ENCODE results near the gene STIMATE.

Gene STIMATE

GRCh38 chr3:52816654-52817053 is 80.7 kb downstream of the STIMATE start:
- Histone ChIP-seq H3K4me3 (ENCODE audit: low read depth in 1 of 5, low read length in 5 of 5) (no peak overlapping the region), H3K9me3 (ENCODE audit: control insufficient read depth in 5 of 5, low read length in 5 of 5) (no peaks in the 10 kb centered on the region), H3K4me1 (ENCODE audit: control insufficient read depth in 5 of 5, insufficient read depth in 5 of 5, low read length in 5 of 5) (peaks cover 0 to 2% (median 0%) of the 10 kb centered on the region in 5 donors), H3K27me3 (ENCODE audit: control insufficient read depth in 5 of 5, insufficient read depth in 4 of 5, low read length in 5 of 5) (no peaks in the 10 kb centered on the region), H3K36me3 (ENCODE audit: control insufficient read depth in 5 of 5, insufficient read depth in 5 of 5, low read length in 5 of 5) (no peaks in the 10 kb centered on the region), H3K27ac (ENCODE audit: low read depth, low read length) (no peak overlapping the region), H3K9ac (ENCODE audit: low read length in 5 of 5) (no peak overlapping the region)

DNA sequence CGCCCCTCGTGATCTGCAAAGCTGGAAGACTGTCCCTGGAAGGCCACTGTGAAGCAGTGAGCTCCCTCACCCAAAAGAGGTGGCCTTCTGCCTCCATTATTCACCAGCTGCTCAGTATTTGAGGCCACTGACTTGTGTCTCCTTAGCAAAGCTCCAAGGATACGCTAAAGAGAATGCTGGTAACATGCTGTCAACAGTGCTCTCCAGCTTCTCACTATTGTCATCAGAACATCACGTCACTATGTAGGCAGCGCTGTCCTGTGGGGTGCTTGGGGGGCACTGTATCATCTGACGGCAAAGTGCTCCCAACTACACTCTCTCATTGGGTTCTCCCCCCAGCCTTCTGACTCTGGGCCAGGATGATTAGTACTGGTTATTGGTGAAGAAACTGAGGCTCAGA is 81.1 kb downstream of the STIMATE start:
- H3K9me3 ChIP-seq (ENCODE audit: control insufficient read depth in 5 of 5, low read length in 5 of 5): no peaks in the 10 kb centered on the region
- no peaks in the 10 kb centered on the region for H3K27me3 ChIP-seq (ENCODE audit: control insufficient read depth in 5 of 5, insufficient read depth in 4 of 5, low read length in 5 of 5)
- no peaks in the 10 kb centered on the region for H3K36me3 ChIP-seq (ENCODE audit: control insufficient read depth in 5 of 5, insufficient read depth in 5 of 5, low read length in 5 of 5)
- no peak overlapping the region for H3K27ac ChIP-seq (ENCODE audit: low read depth, low read length)
- H3K4me1 ChIP-seq (ENCODE audit: control insufficient read depth in 5 of 5, insufficient read depth in 5 of 5, low read length in 5 of 5): no peaks in the 10 kb centered on the region
- no peak overlapping the region for H3K4me3 ChIP-seq (ENCODE audit: low read depth in 1 of 5, low read length in 5 of 5)
- H3K9ac ChIP-seq (ENCODE audit: low read length in 5 of 5): no peak overlapping the region

DNA sequence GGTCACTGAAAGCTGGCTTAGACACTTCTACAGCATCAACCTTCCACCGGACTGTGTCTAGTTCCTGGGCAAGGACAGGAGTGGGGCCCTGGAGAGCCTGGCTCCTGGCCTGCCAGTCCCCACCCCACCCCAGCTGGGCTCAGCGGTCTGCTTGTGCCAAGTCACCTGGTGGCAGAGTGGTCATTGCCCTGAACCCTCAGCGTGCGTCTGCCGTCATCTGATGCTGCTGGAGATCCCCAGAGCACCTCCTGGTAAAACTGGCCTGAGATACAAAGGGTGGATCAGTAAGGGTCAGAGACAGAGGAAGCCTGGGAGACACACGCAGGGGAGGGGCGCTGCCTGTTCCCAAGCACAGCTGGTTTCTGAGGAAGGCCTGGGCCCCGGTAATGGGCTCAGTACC is 83.5 kb downstream of the STIMATE start:
- no peaks in the 10 kb centered on the region for H3K4me1 ChIP-seq (ENCODE audit: control insufficient read depth in 5 of 5, insufficient read depth in 5 of 5, low read length in 5 of 5)
- H3K36me3 ChIP-seq (ENCODE audit: control insufficient read depth in 5 of 5, insufficient read depth in 5 of 5, low read length in 5 of 5): no peaks in the 10 kb centered on the region
- H3K27me3 ChIP-seq (ENCODE audit: control insufficient read depth in 5 of 5, insufficient read depth in 4 of 5, low read length in 5 of 5): peaks cover 0 to 7% (median 4%) of the 10 kb centered on the region in 5 donors
- no peak overlapping the region for H3K27ac ChIP-seq (ENCODE audit: low read depth, low read length)
- no peak overlapping the region for H3K4me3 ChIP-seq (ENCODE audit: low read depth in 1 of 5, low read length in 5 of 5)
- no peaks in the 10 kb centered on the region for H3K9me3 ChIP-seq (ENCODE audit: control insufficient read depth in 5 of 5, low read length in 5 of 5)
- no peak overlapping the region for H3K9ac ChIP-seq (ENCODE audit: low read length in 5 of 5)

GRCh38 chr3:52811452-52812011 is 85.8 kb downstream of the STIMATE start:
- Histone ChIP-seq H3K36me3 (ENCODE audit: control insufficient read depth in 5 of 5, insufficient read depth in 5 of 5, low read length in 5 of 5) (no peaks in the 10 kb centered on the region), H3K4me3 (ENCODE audit: low read depth in 1 of 5, low read length in 5 of 5) (no peak overlapping the region), H3K27ac (ENCODE audit: low read depth, low read length) (no peak overlapping the region), H3K9me3 (ENCODE audit: control insufficient read depth in 5 of 5, low read length in 5 of 5) (no peaks in the 10 kb centered on the region), H3K27me3 (ENCODE audit: control insufficient read depth in 5 of 5, insufficient read depth in 4 of 5, low read length in 5 of 5) (peaks cover 0 to 16% (median 5%) of the 10 kb centered on the region in 5 donors), H3K4me1 (ENCODE audit: control insufficient read depth in 5 of 5, insufficient read depth in 5 of 5, low read length in 5 of 5) (no peaks in the 10 kb centered on the region), H3K9ac (ENCODE audit: low read length in 5 of 5) (no peak overlapping the region)

GRCh38 chr3:52810923-52811322 is 86.4 kb downstream of the STIMATE start:
- Histone ChIP-seq H3K36me3 (ENCODE audit: control insufficient read depth in 5 of 5, insufficient read depth in 5 of 5, low read length in 5 of 5) (no peaks in the 10 kb centered on the region), H3K27ac (ENCODE audit: low read depth, low read length) (no peak overlapping the region), H3K4me3 (ENCODE audit: low read depth in 1 of 5, low read length in 5 of 5) (no peak overlapping the region), H3K9me3 (ENCODE audit: control insufficient read depth in 5 of 5, low read length in 5 of 5) (no peaks in the 10 kb centered on the region), H3K27me3 (ENCODE audit: control insufficient read depth in 5 of 5, insufficient read depth in 4 of 5, low read length in 5 of 5) (peaks cover 0 to 17% (median 5%) of the 10 kb centered on the region in 5 donors), H3K9ac (ENCODE audit: low read length in 5 of 5) (no peak overlapping the region), H3K4me1 (ENCODE audit: control insufficient read depth in 5 of 5, insufficient read depth in 5 of 5, low read length in 5 of 5) (no peaks in the 10 kb centered on the region)

DNA sequence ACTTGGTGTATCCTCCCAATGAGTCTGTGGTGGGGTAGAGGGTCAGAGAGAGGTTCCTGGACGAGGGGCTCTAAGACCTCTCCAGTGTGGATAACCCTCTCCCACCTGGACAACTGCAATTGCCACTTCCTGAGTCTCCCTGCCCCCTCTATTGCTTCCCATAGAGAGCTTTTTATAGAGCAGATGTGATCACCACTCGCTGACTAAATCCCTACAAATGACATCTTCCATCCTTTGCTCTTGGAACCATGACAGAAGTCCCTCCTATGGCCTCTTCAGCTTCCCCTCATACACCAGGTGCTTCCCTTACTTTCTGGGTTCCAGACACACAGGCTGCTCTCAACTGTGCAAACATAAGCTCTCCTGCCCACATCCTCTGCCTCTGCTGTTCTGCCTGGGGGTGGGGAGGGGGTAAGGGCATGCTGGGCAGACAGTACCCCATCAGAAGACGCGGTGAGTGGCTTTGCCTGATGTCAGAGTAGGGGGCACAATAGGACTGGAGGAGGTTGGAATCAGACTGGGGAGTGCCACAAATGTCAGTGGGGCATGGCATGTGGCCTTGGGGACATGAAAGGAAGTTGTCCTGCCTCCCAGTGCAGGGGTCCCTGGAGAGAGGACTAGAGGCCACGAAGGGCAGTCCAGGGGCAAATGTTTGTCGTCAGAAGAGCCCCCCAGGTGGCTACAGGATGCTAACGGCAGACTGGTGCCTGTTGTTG is 87.5 kb downstream of the STIMATE start:
- H3K4me1 ChIP-seq (ENCODE audit: control insufficient read depth in 5 of 5, insufficient read depth in 5 of 5, low read length in 5 of 5): no peaks in the 10 kb centered on the region
- H3K9me3 ChIP-seq (ENCODE audit: control insufficient read depth in 5 of 5, low read length in 5 of 5): no peaks in the 10 kb centered on the region
- H3K27ac ChIP-seq (ENCODE audit: low read depth, low read length): no peak overlapping the region
- peaks cover 0 to 17% (median 8%) of the 10 kb centered on the region in 5 donors for H3K27me3 ChIP-seq (ENCODE audit: control insufficient read depth in 5 of 5, insufficient read depth in 4 of 5, low read length in 5 of 5)
- no peaks in the 10 kb centered on the region for H3K36me3 ChIP-seq (ENCODE audit: control insufficient read depth in 5 of 5, insufficient read depth in 5 of 5, low read length in 5 of 5)
- no peak overlapping the region for H3K9ac ChIP-seq (ENCODE audit: low read length in 5 of 5)
- no peak overlapping the region for H3K4me3 ChIP-seq (ENCODE audit: low read depth in 1 of 5, low read length in 5 of 5)

GRCh38 chr3:52809149-52809548 is 88.2 kb downstream of the STIMATE start:
- peaks cover 0 to 17% (median 8%) of the 10 kb centered on the region in 5 donors for H3K27me3 ChIP-seq (ENCODE audit: control insufficient read depth in 5 of 5, insufficient read depth in 4 of 5, low read length in 5 of 5)
- H3K4me1 ChIP-seq (ENCODE audit: control insufficient read depth in 5 of 5, insufficient read depth in 5 of 5, low read length in 5 of 5): no peaks in the 10 kb centered on the region
- H3K9me3 ChIP-seq (ENCODE audit: control insufficient read depth in 5 of 5, low read length in 5 of 5): no peaks in the 10 kb centered on the region
- no peak overlapping the region for H3K4me3 ChIP-seq (ENCODE audit: low read depth in 1 of 5, low read length in 5 of 5)
- no peaks in the 10 kb centered on the region for H3K36me3 ChIP-seq (ENCODE audit: control insufficient read depth in 5 of 5, insufficient read depth in 5 of 5, low read length in 5 of 5)
- no peak overlapping the region for H3K9ac ChIP-seq (ENCODE audit: low read length in 5 of 5)
- no peak overlapping the region for H3K27ac ChIP-seq (ENCODE audit: low read depth, low read length)

DNA sequence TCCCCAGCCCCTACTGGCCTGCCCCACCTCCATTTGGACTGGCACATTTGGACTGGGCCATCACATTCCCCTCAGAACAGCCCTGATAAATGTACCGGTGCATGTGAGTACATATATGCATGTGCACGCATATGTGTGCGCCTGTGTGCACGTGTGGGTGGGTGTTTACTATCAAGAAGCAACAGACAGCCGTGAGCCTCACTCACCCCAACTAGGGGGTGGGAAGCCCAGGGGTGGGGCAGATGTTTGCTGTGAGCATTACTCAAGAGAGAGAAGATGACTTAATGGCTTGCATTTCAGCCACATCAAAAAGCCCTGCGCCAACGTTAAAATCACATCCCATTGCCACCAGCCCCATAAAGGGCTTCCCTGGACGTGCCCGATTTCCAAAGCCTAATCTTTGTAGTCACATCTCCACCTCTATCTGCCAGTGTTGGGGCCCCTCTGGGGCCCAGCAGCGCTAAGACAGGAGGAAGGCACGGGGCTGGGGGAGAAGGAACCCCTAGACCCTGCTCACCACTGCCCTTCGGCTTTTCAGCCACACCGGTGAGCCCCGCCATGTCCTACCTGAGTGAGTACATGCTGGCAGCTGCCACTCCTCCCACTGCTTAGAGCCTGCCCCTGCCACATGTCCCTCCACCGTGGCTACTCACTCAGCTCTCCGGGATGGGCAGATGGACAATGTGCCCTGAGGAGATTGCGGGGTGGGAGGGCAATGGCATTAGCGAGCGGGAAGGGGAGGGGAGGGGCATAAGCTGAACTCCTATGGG is 91.9 kb downstream of the STIMATE start:
- H3K9ac ChIP-seq (ENCODE audit: low read length in 5 of 5): no peak overlapping the region
- no peaks in the 10 kb centered on the region for H3K9me3 ChIP-seq (ENCODE audit: control insufficient read depth in 5 of 5, low read length in 5 of 5)

DNA sequence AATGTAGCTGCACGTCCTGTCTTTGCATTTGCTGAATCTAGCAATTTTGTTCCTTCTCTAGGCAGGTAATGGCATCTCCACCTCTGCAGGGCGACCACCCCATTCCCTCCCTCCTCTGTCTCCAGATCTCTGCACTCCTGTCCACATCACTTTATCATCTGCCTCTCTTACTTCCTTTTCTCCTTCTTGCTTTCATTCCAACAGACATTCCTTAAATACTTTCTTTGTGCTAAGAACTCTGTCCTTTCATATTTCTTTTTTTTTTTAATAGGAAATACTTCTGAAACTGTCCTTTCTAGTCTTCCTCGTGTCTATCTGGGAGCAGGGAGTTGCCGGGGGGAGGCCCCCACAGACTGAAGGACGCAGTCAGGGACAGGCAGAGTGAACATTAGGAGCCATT is 95.5 kb downstream of the STIMATE start:
- Histone ChIP-seq H3K4me3 (ENCODE audit: low read depth in 1 of 5, low read length in 5 of 5) (no peak overlapping the region), H3K4me1 (ENCODE audit: control insufficient read depth in 5 of 5, insufficient read depth in 5 of 5, low read length in 5 of 5) (no peaks in the 10 kb centered on the region), H3K27me3 (ENCODE audit: control insufficient read depth in 5 of 5, insufficient read depth in 4 of 5, low read length in 5 of 5) (peaks cover 0 to 4% (median 3%) of the 10 kb centered on the region in 5 donors), H3K27ac (ENCODE audit: low read depth, low read length) (no peak overlapping the region), H3K36me3 (ENCODE audit: control insufficient read depth in 5 of 5, insufficient read depth in 5 of 5, low read length in 5 of 5) (no peaks in the 10 kb centered on the region), H3K9ac (ENCODE audit: low read length in 5 of 5) (no peak overlapping the region), H3K9me3 (ENCODE audit: control insufficient read depth in 5 of 5, low read length in 5 of 5) (no peaks in the 10 kb centered on the region)

More for the DNA sequence above, 91.9 kb downstream of the STIMATE start:
- Histone ChIP-seq H3K27ac (ENCODE audit: low read depth, low read length) (no peak overlapping the region), H3K4me1 (ENCODE audit: control insufficient read depth in 5 of 5, insufficient read depth in 5 of 5, low read length in 5 of 5) (no peaks in the 10 kb centered on the region), H3K4me3 (ENCODE audit: low read depth in 1 of 5, low read length in 5 of 5) (no peak overlapping the region), H3K36me3 (ENCODE audit: control insufficient read depth in 5 of 5, insufficient read depth in 5 of 5, low read length in 5 of 5) (no peaks in the 10 kb centered on the region), H3K27me3 (ENCODE audit: control insufficient read depth in 5 of 5, insufficient read depth in 4 of 5, low read length in 5 of 5) (peaks cover 0 to 17% (median 8%) of the 10 kb centered on the region in 5 donors)

GRCh38 chr3:52800079-52800478 is 97.3 kb downstream of the STIMATE start:
- no peak overlapping the region for H3K4me3 ChIP-seq (ENCODE audit: low read depth in 1 of 5, low read length in 5 of 5)
- H3K27ac ChIP-seq (ENCODE audit: low read depth, low read length): no peak overlapping the region
- H3K9me3 ChIP-seq (ENCODE audit: control insufficient read depth in 5 of 5, low read length in 5 of 5): no peaks in the 10 kb centered on the region
- no peak overlapping the region for H3K9ac ChIP-seq (ENCODE audit: low read length in 5 of 5)
- no peaks in the 10 kb centered on the region for H3K27me3 ChIP-seq (ENCODE audit: control insufficient read depth in 5 of 5, insufficient read depth in 4 of 5, low read length in 5 of 5)
- H3K36me3 ChIP-seq (ENCODE audit: control insufficient read depth in 5 of 5, insufficient read depth in 5 of 5, low read length in 5 of 5): no peaks in the 10 kb centered on the region
- H3K4me1 ChIP-seq (ENCODE audit: control insufficient read depth in 5 of 5, insufficient read depth in 5 of 5, low read length in 5 of 5): no peaks in the 10 kb centered on the region

All from subcutaneous abdominal adipose tissue (tissue), 5 donors.